H7 (cell line): Measurements from ENCODE around the gene GPR157. TPM values are rescaled to one million over a fixed set of nuclear protein-coding genes. Genes with fewer than 3 reads are reported as not detected.

Experiments used
- DNase-seq: peaks from one replicate; pipeline ENCODE4 v3.0.0; 2012
- H3K27me3 ChIP-seq: 2 replicates; pipeline ENCODE4 v1.6.0; 2011; ENCODE audit warnings: mild to moderate bottlenecking, low read length; ENCODE audit not compliant: control insufficient read depth, insufficient read depth
- H3K36me3 ChIP-seq: replicated peaks from 2 replicates; pipeline ENCODE4 v1.5.1; 2011; ENCODE audit warnings: low read length; ENCODE audit not compliant: control insufficient read depth, insufficient read depth
- H3K4me3 ChIP-seq: 2 replicates; pipeline ENCODE4 v1.5.1; 2011; ENCODE audit warnings: low read depth, mild to moderate bottlenecking, control low read depth, low read length, moderate library complexity; ENCODE audit not compliant: insufficient read depth
- total RNA-seq: library from RNA; depleted of rRNA; stranded (reverse); fragments of >200 nt; shearing (Covaris generic); gene quantifications from 2 replicates; pipeline ENCODE4 v1.2.3, GENCODE V29; 2014

Gene GPR157
- total RNA-seq, 1 experiment from 2014 or later = 24.8 TPM

GRCh38 chr1:9115351-9116205 is 13.3 kb downstream of the GPR157 start:
- no peaks in the 10 kb centered on the region for H3K27me3 ChIP-seq
- H3K36me3 ChIP-seq = no peaks in the 10 kb centered on the region
- no peak for DNase-seq

GRCh38 chr1:9112961-9113880 is 15.7 kb downstream of the GPR157 start:
- H3K4me3 ChIP-seq = no peak overlapping the region
- no peaks in the 10 kb centered on the region for H3K27me3 ChIP-seq
- H3K36me3 ChIP-seq = no peaks in the 10 kb centered on the region
- DNase-seq = no peak

More at GRCh38 chr1:9115351-9116205, 13.3 kb downstream of the GPR157 start:
- H3K4me3 ChIP-seq = no peak overlapping the region

GRCh38 chr1:9111957-9112356 is 16.9 kb downstream of the GPR157 start:
- Histone ChIP-seq H3K4me3 (no peak overlapping the region), H3K27me3 (no peaks in the 10 kb centered on the region), H3K36me3 (no peaks in the 10 kb centered on the region; the same call in 1 of the 2 replicates)
- DNase-seq = no peak

GRCh38 chr1:9111357-9111691 is 17.6 kb downstream of the GPR157 start:
- no peak overlapping the region for H3K4me3 ChIP-seq
- DNase-seq = no peak
- no peaks in the 10 kb centered on the region; the same call in 1 of the 2 replicates for H3K36me3 ChIP-seq
- H3K27me3 ChIP-seq = no peaks in the 10 kb centered on the region

GRCh38 chr1:9110669-9111356 is 18.1 kb downstream of the GPR157 start:
- no peaks in the 10 kb centered on the region for H3K27me3 ChIP-seq
- DNase-seq = peak; percentile 87
- no peak overlapping the region for H3K4me3 ChIP-seq
- H3K36me3 ChIP-seq = no peaks in the 10 kb centered on the region; the same call in 1 of the 2 replicates

GRCh38 chr1:9108056-9108665 is 20.7 kb downstream of the GPR157 start:
- H3K36me3 ChIP-seq = no peaks in the 10 kb centered on the region; the same call in 1 of the 2 replicates
- no peak for DNase-seq
- no peaks in the 10 kb centered on the region for H3K27me3 ChIP-seq
- no peak overlapping the region for H3K4me3 ChIP-seq

GRCh38 chr1:9107136-9107535 is 21.8 kb downstream of the GPR157 start:
- Histone ChIP-seq H3K36me3 (no peaks in the 10 kb centered on the region; the same call in 1 of the 2 replicates), H3K4me3 (no peak overlapping the region), H3K27me3 (no peaks in the 10 kb centered on the region)
- DNase-seq = no peak

GRCh38 chr1:9106286-9106685 is 22.6 kb downstream of the GPR157 start:
- Histone ChIP-seq H3K36me3 (no peaks in the 10 kb centered on the region; the same call in 1 of the 2 replicates), H3K27me3 (no peaks in the 10 kb centered on the region), H3K4me3 (no peak overlapping the region)
- DNase-seq = no peak

- Histone ChIP-seq H3K36me3 (no peaks in the 10 kb centered on the region; the same call in 1 of the 2 replicates), H3K27me3 (no peaks in the 10 kb centered on the region), H3K4me3 (no peak overlapping the region)
- no peak for DNase-seq
Measured at GRCh38 chr1:9105336-9105867, 23.5 kb downstream of the GPR157 start.

- H3K36me3 ChIP-seq = no peaks in the 10 kb centered on the region
- no peaks in the 10 kb centered on the region for H3K27me3 ChIP-seq
- DNase-seq = peak; percentile 79
- H3K4me3 ChIP-seq = no peak overlapping the region
Measured at GRCh38 chr1:9101510-9102146, 27.3 kb downstream of the GPR157 start.

- Histone ChIP-seq H3K36me3 (no peaks in the 10 kb centered on the region), H3K27me3 (no peaks in the 10 kb centered on the region), H3K4me3 (no peak overlapping the region)
- no peak for DNase-seq
Measured at GRCh38 chr1:9100471-9101043, 28.3 kb downstream of the GPR157 start.

GRCh38 chr1:9099555-9099954 is 29.3 kb downstream of the GPR157 start:
- Histone ChIP-seq H3K27me3 (no peaks in the 10 kb centered on the region), H3K36me3 (no peaks in the 10 kb centered on the region), H3K4me3 (no peak overlapping the region)
- DNase-seq = no peak

- no peak for DNase-seq
- H3K36me3 ChIP-seq = no peaks in the 10 kb centered on the region
Measured at GRCh38 chr1:9097947-9098705, 30.8 kb downstream of the GPR157 start.

More at GRCh38 chr1:9097947-9098705, 30.8 kb downstream of the GPR157 start:
- no peak overlapping the region for H3K4me3 ChIP-seq
- H3K27me3 ChIP-seq = no peaks in the 10 kb centered on the region
